Measurements from ENCODE around the gene ANGEL1.

Gene ANGEL1

DNA sequence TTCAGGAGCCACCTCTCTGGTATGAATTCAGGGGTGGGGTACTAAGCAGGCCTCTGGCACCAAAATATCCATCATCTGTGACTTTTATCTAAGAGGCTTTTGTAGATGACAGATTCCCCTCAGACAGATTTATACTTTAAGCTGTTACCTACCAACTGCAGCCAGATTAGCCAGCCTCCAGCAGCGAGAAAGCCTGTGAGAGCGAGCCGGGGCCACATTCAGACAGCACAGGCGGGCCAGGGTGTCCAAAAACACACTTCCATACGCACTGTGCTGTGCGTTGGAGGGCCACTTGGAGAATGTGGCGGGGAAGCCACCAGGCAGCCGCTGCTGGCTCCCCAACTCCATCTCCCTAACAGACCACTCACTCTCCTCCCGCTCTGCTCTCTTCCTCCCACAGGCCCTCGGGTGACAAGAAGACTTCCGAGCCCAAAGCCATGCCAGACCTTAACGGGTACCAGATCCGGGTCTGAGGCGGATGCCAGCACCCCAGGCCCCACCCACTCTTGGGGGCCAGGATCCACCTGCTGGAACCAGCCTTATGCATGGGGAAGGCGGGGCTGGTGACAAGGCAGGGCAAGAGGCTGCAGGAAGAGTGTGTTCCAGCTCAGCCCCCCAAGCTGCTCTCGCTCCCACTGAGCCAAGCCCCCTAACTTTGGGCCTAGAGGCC lies 34.0 kb downstream of the ANGEL1 start:
- 91% methylated on average over 16 of the region's 16 CpGs for WGBS
- Histone ChIP-seq H3K9me3 (ENCODE audit: insufficient read depth, low read depth, low read length) (no peaks in the 10 kb centered on the region), H3K9ac (ENCODE audit: low read depth, low read length) (no peak overlapping the region), H3K36me3 (ENCODE audit: insufficient read depth, low read length) (peaks cover 24% of the 10 kb centered on the region), H3K4me3 (ENCODE audit: low read length) (no peak overlapping the region), H3K4me1 (ENCODE audit: insufficient read depth, low read length) (no peaks in the 10 kb centered on the region), H3K27me3 (ENCODE audit: insufficient read depth, low read length) (no peaks in the 10 kb centered on the region), H3K27ac (ENCODE audit: low read depth, low read length) (no peak overlapping the region)

- H3K27ac ChIP-seq (ENCODE audit: low read depth, low read length), result no peak overlapping the region
- no peaks in the 10 kb centered on the region for H3K27me3 ChIP-seq (ENCODE audit: insufficient read depth, low read length)
- peaks cover 16% of the 10 kb centered on the region for H3K36me3 ChIP-seq (ENCODE audit: insufficient read depth, low read length)
- no peak overlapping the region for H3K9ac ChIP-seq (ENCODE audit: low read depth, low read length)
- H3K9me3 ChIP-seq (ENCODE audit: insufficient read depth, low read depth, low read length), result no peaks in the 10 kb centered on the region
- no peak overlapping the region for H3K4me3 ChIP-seq (ENCODE audit: low read length)
- 86% methylated on average over 8 of the region's 9 CpGs for WGBS
- H3K4me1 ChIP-seq (ENCODE audit: insufficient read depth, low read length), result peaks cover 2% of the 10 kb centered on the region; the same call in 1 of the 2 replicates
Measured at GRCh38 chr14:76777721-76778120, 35.0 kb downstream of the ANGEL1 start.

DNA sequence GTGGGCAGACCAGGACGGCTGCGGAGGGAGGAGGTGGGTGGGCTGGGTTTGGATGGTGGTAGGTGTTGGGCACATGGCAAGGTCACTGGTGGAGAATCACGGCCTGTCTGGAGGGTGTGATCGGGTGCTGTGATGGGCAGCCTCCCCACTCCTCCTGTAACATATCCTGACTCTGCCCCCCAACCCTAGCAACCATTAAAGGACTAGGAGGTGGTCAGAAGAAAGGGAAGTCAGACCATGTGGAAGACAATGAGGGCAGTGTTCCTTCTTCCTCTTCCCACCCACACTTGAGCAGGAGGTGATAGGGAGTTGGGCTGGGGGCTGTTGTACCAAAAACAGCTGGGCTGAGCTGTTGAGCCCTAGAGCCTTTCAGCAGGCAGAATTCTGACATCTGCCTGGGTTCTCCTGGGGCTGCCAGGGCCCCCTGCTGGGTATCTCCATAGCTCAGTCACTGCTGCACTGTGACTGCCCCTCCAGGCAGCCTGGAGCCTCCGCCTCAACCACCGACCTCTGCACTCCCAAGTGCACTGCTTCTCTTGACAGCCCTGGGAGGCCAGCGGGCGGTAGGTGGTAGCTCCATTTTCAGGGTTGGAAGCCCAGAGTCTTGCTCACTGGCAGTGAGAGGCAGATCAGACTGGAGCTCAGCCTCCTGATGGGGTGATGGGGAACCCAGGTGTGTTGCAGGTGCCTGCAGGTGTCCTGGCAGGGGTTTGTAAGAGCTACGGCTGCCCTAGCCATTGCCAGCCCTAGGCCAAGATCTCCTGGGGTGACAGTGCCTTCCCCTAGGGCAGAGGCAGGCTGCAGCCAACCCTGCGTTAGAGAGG lies 36.0 kb downstream of the ANGEL1 start:
- Histone ChIP-seq H3K4me3 (ENCODE audit: low read length) (no peak overlapping the region), H3K9ac (ENCODE audit: low read depth, low read length) (no peak overlapping the region), H3K4me1 (ENCODE audit: insufficient read depth, low read length) (peaks cover 8% of the 10 kb centered on the region; the same call in 1 of the 2 replicates), H3K27me3 (ENCODE audit: insufficient read depth, low read length) (no peaks in the 10 kb centered on the region), H3K9me3 (ENCODE audit: insufficient read depth, low read depth, low read length) (no peaks in the 10 kb centered on the region), H3K27ac (ENCODE audit: low read depth, low read length) (no peak overlapping the region), H3K36me3 (ENCODE audit: insufficient read depth, low read length) (peaks cover 6% of the 10 kb centered on the region; the same call in 1 of the 2 replicates)
- 77% methylated on average over 8 of the region's 10 CpGs for WGBS

DNA sequence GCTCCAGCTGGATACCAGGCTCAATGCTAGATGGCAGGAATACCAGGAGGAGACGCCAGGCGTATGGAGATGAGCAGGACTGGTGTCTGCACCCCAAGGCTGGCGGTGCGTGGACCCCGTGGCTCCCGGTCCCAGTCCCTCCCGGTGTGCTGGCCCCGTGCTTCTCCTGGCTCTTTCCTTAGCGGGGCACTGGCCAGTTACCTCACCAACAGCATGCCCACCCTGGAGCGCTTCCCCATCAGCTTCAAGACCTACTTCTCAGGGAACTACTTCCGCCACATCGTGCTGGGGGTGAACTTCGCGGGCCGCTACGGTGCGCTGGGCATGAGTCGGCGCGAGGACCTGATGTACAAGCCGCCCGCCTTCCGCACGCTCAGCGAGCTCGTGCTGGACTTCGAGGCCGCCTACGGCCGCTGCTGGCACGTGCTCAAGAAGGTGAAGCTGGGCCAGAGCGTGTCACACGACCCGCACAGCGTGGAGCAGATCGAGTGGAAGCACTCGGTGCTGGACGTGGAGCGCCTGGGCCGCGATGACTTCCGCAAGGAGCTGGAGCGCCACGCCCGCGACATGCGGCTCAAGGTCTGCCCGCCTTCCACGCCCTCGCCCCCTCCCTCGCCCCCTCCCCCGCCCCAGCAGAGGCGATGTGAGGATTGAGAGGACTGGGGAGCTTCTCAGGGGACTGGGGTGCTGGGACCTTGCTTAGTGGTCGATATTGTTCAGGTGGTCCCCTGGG lies 36.8 kb downstream of the ANGEL1 start:
- Histone ChIP-seq H3K4me1 (ENCODE audit: insufficient read depth, low read length) (peaks cover 8% of the 10 kb centered on the region; the same call in 1 of the 2 replicates), H3K9ac (ENCODE audit: low read depth, low read length) (no peak overlapping the region), H3K27me3 (ENCODE audit: insufficient read depth, low read length) (no peaks in the 10 kb centered on the region), H3K9me3 (ENCODE audit: insufficient read depth, low read depth, low read length) (no peaks in the 10 kb centered on the region), H3K4me3 (ENCODE audit: low read length) (no peak overlapping the region), H3K27ac (ENCODE audit: low read depth, low read length) (no peak overlapping the region), H3K36me3 (ENCODE audit: insufficient read depth, low read length) (no peaks in the 10 kb centered on the region)
- 95% methylated on average over 54 of the region's 54 CpGs for WGBS

DNA sequence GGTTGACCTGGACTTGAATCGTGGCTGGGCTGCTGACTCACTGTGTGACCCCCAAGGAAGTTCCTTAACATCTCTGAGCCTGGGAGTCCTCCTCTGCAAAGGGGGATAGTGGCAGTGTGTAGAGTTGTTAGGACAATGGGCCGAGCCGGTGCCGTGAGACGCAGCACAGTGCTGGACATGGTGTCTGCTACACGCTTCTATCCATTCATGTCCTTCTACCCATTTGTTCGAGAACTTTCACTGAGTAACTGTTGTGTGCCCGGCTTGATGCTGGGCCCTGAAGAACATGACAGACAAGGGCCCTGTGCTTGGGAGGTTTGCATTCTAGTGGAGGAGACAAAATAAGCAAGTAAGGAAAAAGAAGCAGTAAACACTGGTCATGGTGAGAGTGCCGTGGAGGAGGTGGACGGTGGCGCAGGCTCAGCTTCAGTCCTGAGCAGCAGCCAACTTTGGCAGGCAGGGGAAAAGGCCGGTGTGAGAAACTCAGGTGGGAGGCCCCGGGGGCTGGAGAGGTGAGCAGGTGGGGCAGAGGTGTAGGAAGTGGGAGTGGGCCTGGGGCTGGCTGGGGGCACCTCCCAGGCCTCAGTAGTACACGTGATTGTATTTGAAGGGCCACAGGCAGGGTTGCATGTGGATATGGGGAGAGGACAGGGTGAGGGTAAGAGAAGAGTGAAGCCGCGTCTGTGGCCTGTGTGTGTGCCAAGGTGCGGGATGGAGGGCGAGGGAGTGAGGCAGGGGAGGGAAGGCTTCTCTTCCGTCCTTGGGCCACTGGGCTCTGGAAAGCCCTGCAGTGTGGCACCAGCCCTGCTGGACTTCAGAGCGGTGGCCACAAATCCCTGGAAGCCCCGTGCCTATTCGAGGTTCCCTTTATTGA lies 37.6 kb downstream of the ANGEL1 start:
- H3K9me3 ChIP-seq (ENCODE audit: insufficient read depth, low read depth, low read length), result no peaks in the 10 kb centered on the region
- H3K9ac ChIP-seq (ENCODE audit: low read depth, low read length), result no peak overlapping the region
- H3K36me3 ChIP-seq (ENCODE audit: insufficient read depth, low read length), result no peaks in the 10 kb centered on the region
- H3K27ac ChIP-seq (ENCODE audit: low read depth, low read length), result no peak overlapping the region
- H3K27me3 ChIP-seq (ENCODE audit: insufficient read depth, low read length), result no peaks in the 10 kb centered on the region
- H3K4me1 ChIP-seq (ENCODE audit: insufficient read depth, low read length), result peaks cover 8% of the 10 kb centered on the region; the same call in 1 of the 2 replicates
- no peak overlapping the region for H3K4me3 ChIP-seq (ENCODE audit: low read length)
- 89% methylated on average over 22 of the region's 22 CpGs for WGBS

GRCh38 chr14:76773956-76774820 lies 38.5 kb downstream of the ANGEL1 start:
- no peaks in the 10 kb centered on the region for H3K36me3 ChIP-seq (ENCODE audit: insufficient read depth, low read length)
- H3K9me3 ChIP-seq (ENCODE audit: insufficient read depth, low read depth, low read length), result no peaks in the 10 kb centered on the region
- no peak overlapping the region for H3K4me3 ChIP-seq (ENCODE audit: low read length)
- H3K4me1 ChIP-seq (ENCODE audit: insufficient read depth, low read length), result peaks cover 8% of the 10 kb centered on the region; the same call in 1 of the 2 replicates
- H3K27ac ChIP-seq (ENCODE audit: low read depth, low read length), result no peak overlapping the region
- 90% methylated on average over 18 of the region's 18 CpGs for WGBS
- H3K27me3 ChIP-seq (ENCODE audit: insufficient read depth, low read length), result no peaks in the 10 kb centered on the region; the same call in 1 of the 2 replicates
- no peak overlapping the region for H3K9ac ChIP-seq (ENCODE audit: low read depth, low read length)

DNA sequence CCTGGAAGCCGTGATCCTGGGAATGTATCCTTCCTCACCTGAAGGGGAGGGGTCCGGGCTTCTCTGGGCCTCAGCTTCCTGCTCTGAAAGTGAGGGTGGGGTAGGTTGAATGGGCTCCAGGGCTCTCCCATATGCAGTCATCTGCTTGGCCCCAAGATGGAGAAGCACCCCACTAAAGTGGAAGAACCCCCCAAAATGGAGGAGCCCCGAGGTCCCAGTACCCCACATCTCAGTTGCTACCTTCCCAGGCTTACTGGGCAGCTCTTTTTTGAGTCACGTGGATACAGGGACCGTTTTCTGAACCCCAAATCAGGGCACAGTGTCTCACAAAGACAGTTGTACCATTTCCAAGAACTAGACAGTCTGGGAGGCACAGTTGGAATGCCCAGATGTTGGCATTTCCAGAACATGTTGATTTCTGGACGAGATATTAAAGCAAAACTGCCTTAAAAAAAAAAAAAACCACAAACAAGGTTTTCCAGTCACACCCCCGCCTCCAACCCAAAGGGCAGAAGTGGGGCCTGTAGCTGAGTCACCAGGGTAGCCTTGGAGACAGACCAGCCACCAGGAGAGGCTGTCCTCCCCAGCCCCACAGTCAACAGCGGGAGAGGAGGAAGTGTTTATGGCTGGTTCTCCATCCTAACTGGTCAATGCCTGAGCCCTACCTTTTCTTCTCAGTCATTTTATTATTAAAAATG lies 39.3 kb downstream of the ANGEL1 start:
- Histone ChIP-seq H3K4me3 (ENCODE audit: low read length) (no peak overlapping the region), H3K9me3 (ENCODE audit: insufficient read depth, low read depth, low read length) (no peaks in the 10 kb centered on the region), H3K36me3 (ENCODE audit: insufficient read depth, low read length) (no peaks in the 10 kb centered on the region), H3K4me1 (ENCODE audit: insufficient read depth, low read length) (peaks cover 8% of the 10 kb centered on the region; the same call in 1 of the 2 replicates), H3K27ac (ENCODE audit: low read depth, low read length) (no peak overlapping the region), H3K27me3 (ENCODE audit: insufficient read depth, low read length) (no peaks in the 10 kb centered on the region; the same call in 1 of the 2 replicates), H3K9ac (ENCODE audit: low read depth, low read length) (no peak overlapping the region)
- 70% methylated on average over 7 of the region's 8 CpGs for WGBS

GRCh38 chr14:76772300-76773187 lies 40.1 kb downstream of the ANGEL1 start:
- Histone ChIP-seq H3K4me1 (ENCODE audit: insufficient read depth, low read length) (peaks cover 14% of the 10 kb centered on the region), H3K9ac (ENCODE audit: low read depth, low read length) (no peak overlapping the region), H3K27me3 (ENCODE audit: insufficient read depth, low read length) (no peaks in the 10 kb centered on the region; the same call in 1 of the 2 replicates), H3K36me3 (ENCODE audit: insufficient read depth, low read length) (no peaks in the 10 kb centered on the region), H3K4me3 (ENCODE audit: low read length) (no peak overlapping the region), H3K27ac (ENCODE audit: low read depth, low read length) (0 out of 2 replicates have a peak overlapping the region, but pooled peaks have one; percentile 2), H3K9me3 (ENCODE audit: insufficient read depth, low read depth, low read length) (no peaks in the 10 kb centered on the region)
- 65% methylated on average over 8 of the region's 13 CpGs for WGBS
